ENCODE results near the gene TYK2.

Gene TYK2

GRCh38 chr19:10380313-10381102 lies at the start of gene TYK2 (continued):
- TF ChIP-seq REST (tag by site-specific recombination; IDR thresholded peaks at IDR 0.05) (no peak; the same call in 1 of the 2 replicates), ZNF175 (tag by site-specific recombination; IDR thresholded peaks at IDR 0.05) (no peak), ZNF214 (tag by site-specific recombination; IDR thresholded peaks at IDR 0.05; ENCODE audit: borderline replicate concordance) (no peak), TCF7L2 (IDR thresholded peaks at IDR 0.05; ENCODE audit: borderline replicate concordance, low read depth, low read length) (no peak), ZNF660 (tag by site-specific recombination; IDR thresholded peaks at IDR 0.05) (no peak; the same call in none of the 2 replicates), RBAK (tag by site-specific recombination; IDR thresholded peaks at IDR 0.05) (no peak), REPIN1 (tag by site-specific recombination; IDR thresholded peaks at IDR 0.05; ENCODE audit: low read depth) (no peak), PBX3 (CRISPR knock-in tag; IDR thresholded peaks at IDR 0.05) (peak; percentile 67; the same call in 1 of the 2 replicates), ZBTB17 (tag by site-specific recombination; IDR thresholded peaks at IDR 0.05) (peak; percentile 67), ZNF692 (tag by site-specific recombination; IDR thresholded peaks at IDR 0.05) (peak; percentile 44), INSM2 (tag by site-specific recombination; IDR thresholded peaks at IDR 0.05) (peak; percentile 78; the same call in 1 of the 2 replicates), OVOL3 (tag by site-specific recombination; IDR thresholded peaks at IDR 0.05) (peak; percentile 51; the same call in 1 of the 2 replicates), KLF1 (tag by site-specific recombination; IDR thresholded peaks at IDR 0.05) (peak; percentile 59), GLI4 (tag by site-specific recombination; IDR thresholded peaks at IDR 0.05) (peak; percentile 68; the same call in 1 of the 2 replicates), ZNF157 (tag by site-specific recombination; IDR thresholded peaks at IDR 0.05) (no peak), ZNF830 (tag by site-specific recombination; IDR thresholded peaks at IDR 0.05; ENCODE audit: low read depth) (no peak), ZNF426 (tag by site-specific recombination; IDR thresholded peaks at IDR 0.05) (no peak), ZNF530 (tag by site-specific recombination; IDR thresholded peaks at IDR 0.05; ENCODE audit: low read depth) (no peak), HIC1 (tag by site-specific recombination; IDR thresholded peaks at IDR 0.05) (peak; percentile 63; the same call in 1 of the 2 replicates), ZNF335 (tag by site-specific recombination; conservative IDR thresholded peaks at IDR 0.05) (peak; percentile 85), ZNF239 (tag by site-specific recombination; IDR thresholded peaks at IDR 0.05) (no peak; the same call in 1 of the 2 replicates), ZNF169 (tag by site-specific recombination; IDR thresholded peaks at IDR 0.05) (no peak), ZEB2 (tag by site-specific recombination; IDR thresholded peaks at IDR 0.05) (peak; percentile 80), ZNF280C (tag by site-specific recombination; IDR thresholded peaks at IDR 0.05) (no peak), MEIS1 (CRISPR knock-in tag; IDR thresholded peaks at IDR 0.05; ENCODE audit: borderline replicate concordance) (no peak), ZNF707 (tag by site-specific recombination; IDR thresholded peaks at IDR 0.05) (no peak), ZNF558 (tag by site-specific recombination; IDR thresholded peaks at IDR 0.05) (no peak)

Data from HEK293 (cell line).